Measurements from ENCODE around the gene CCL16.

DNA sequence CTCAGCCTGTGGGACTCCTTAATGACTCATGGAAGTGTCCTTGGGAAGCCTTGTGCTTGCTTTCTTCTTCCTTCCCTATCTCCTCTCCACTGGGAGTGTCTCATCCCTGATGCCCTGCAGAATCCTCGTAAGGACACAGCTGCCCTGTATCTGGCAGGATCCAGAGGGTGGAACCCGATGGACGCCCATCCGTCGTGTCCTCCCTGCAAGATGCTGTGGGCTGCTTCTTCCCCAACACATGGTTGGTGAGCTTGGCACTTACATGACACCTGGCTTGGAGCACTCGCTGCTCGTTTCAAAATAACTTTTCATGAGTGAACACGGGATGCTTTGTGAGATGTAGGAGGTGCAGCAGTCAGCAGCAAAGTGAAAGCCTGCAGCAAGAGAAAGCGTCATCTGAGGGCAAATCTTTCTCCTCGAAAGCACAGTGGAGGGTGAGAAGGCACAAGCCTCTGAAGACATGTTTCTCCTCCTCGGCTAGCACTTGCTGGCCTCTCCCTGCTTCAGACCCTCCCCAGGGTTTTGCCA is 16.8 kb upstream of the CCL16 start:
- TF ChIP-seq, protein P1, sequence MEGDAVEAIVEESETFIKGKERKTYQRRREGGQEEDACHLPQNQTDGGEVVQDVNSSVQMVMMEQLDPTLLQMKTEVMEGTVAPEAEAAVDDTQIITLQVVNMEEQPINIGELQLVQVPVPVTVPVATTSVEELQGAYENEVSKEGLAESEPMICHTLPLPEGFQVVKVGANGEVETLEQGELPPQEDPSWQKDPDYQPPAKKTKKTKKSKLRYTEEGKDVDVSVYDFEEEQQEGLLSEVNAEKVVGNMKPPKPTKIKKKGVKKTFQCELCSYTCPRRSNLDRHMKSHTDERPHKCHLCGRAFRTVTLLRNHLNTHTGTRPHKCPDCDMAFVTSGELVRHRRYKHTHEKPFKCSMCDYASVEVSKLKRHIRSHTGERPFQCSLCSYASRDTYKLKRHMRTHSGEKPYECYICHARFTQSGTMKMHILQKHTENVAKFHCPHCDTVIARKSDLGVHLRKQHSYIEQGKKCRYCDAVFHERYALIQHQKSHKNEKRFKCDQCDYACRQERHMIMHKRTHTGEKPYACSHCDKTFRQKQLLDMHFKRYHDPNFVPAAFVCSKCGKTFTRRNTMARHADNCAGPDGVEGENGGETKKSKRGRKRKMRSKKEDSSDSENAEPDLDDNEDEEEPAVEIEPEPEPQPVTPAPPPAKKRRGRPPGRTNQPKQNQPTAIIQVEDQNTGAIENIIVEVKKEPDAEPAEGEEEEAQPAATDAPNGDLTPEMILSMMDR (IDR thresholded peaks at IDR 0.05; ENCODE audit: insufficient read depth, low read depth, low read length), result no peak
- no peak for TF ChIP-seq EZH2 (IDR thresholded peaks at IDR 0.05; ENCODE audit: insufficient read depth, low read length)

All from astrocyte (in vitro differentiated cells and primary cell).